HEK293T (cell line): Measurements from ENCODE around the gene FGD5.

Experiments used
- CTCF ChIA-PET: fragments of 350-600 bp; formaldehyde crosslinking; extraction: SDS; loops from one replicate; lab custom pipeline; 2021; ENCODE audit warnings: antibody characterized with exemption, inconsistent platforms; lab: Yijun Ruan, JAX
- POLR2A ChIA-PET: fragments of 350-600 bp; formaldehyde crosslinking; extraction: SDS; loops from one replicate; lab custom pipeline; 2020; ENCODE audit warnings: antibody characterized with exemption, inconsistent platforms; lab: Yijun Ruan, JAX
- DNase-seq: peaks from one replicate; pipeline ENCODE4 v3.0.0; 2012; ENCODE audit warnings: mixed read lengths; ENCODE audit errors: extremely low spot score
- ARNT ChIP-seq: fragments of 450-650 bp; IDR thresholded peaks from 2 replicates; pipeline ENCODE4 v1.6.1; 2017; ENCODE audit warnings: mild to moderate bottlenecking
- BHLHE40 ChIP-seq: fragments of 450-650 bp; IDR thresholded peaks from 2 replicates; pipeline ENCODE4 v1.6.1; 2016; ENCODE audit warnings: mild to moderate bottlenecking, moderate library complexity, borderline replicate concordance
- CTBP1 ChIP-seq: fragments of 450-650 bp; IDR thresholded peaks from 2 replicates; pipeline ENCODE4 v1.6.1; 2016; ENCODE audit warnings: borderline replicate concordance
- ELF4 ChIP-seq: fragments of 450-650 bp; IDR thresholded peaks from 2 replicates; pipeline ENCODE4 v1.6.1; 2017; ENCODE audit warnings: antibody characterized with exemption
- FOXA1 ChIP-seq: fragments of 450-650 bp; IDR thresholded peaks from 2 replicates; pipeline ENCODE4 v1.6.1; 2016; ENCODE audit warnings: mild to moderate bottlenecking
- FOXK2 ChIP-seq: fragments of 450-650 bp; IDR thresholded peaks from 2 replicates; pipeline ENCODE4 v1.6.1; 2016; ENCODE audit warnings: mild to moderate bottlenecking
- FOXM1 ChIP-seq: fragments of 450-650 bp; IDR thresholded peaks from 2 replicates; pipeline ENCODE4 v1.6.1; 2017; ENCODE audit warnings: mild to moderate bottlenecking, borderline replicate concordance
- HDGF ChIP-seq: fragments of 450-650 bp; IDR thresholded peaks from 2 replicates; pipeline ENCODE4 v1.6.1; 2017; ENCODE audit warnings: antibody characterized with exemption, borderline replicate concordance
- L3MBTL2 ChIP-seq: fragments of 450-650 bp; conservative IDR thresholded peaks from 2 replicates; pipeline ENCODE4 v1.6.1; 2016; ENCODE audit warnings: mild to moderate bottlenecking
- LEF1 ChIP-seq: fragments of 450-650 bp; IDR thresholded peaks from 2 replicates; pipeline ENCODE4 v1.6.1; 2017; ENCODE audit warnings: mild to moderate bottlenecking, borderline replicate concordance
- NFRKB ChIP-seq: fragments of 450-650 bp; IDR thresholded peaks from 2 replicates; pipeline ENCODE4 v1.6.1; 2016; ENCODE audit warnings: mild to moderate bottlenecking, moderate library complexity
- PKNOX1 ChIP-seq: fragments of 450-650 bp; IDR thresholded peaks from 2 replicates; pipeline ENCODE4 v1.6.1; 2016
- SP1 ChIP-seq: fragments of 450-650 bp; IDR thresholded peaks from 2 replicates; pipeline ENCODE4 v1.6.1; 2017
- SUZ12 ChIP-seq: fragments of 450-650 bp; IDR thresholded peaks from 2 replicates; pipeline ENCODE4 v1.6.1; 2016; ENCODE audit warnings: mild to moderate bottlenecking
- TARDBP ChIP-seq: fragments of 450-650 bp; IDR thresholded peaks from 2 replicates; pipeline ENCODE4 v1.6.1; 2016
- ZNF384 ChIP-seq: fragments of 450-650 bp; IDR thresholded peaks from 2 replicates; pipeline ENCODE4 v1.6.1; 2016

FGD5 gene

GRCh38 chr3:14841836-14842235 is 23.1 kb downstream of the FGD5 start:
- CTCF ChIA-PET, result no interaction called here

GRCh38 chr3:14842277-14842676 is 23.5 kb downstream of the FGD5 start:
- TF ChIP-seq HDGF, result no peak
- no peak for TF ChIP-seq ARNT
- TF ChIP-seq ZNF384, result no peak
- TF ChIP-seq SP1, result no peak
- TF ChIP-seq FOXM1, result no peak
- TF ChIP-seq L3MBTL2, result no peak
- no peak for TF ChIP-seq FOXA1
- TF ChIP-seq ELF4, result no peak
- TF ChIP-seq BHLHE40, result no peak
- no peak for TF ChIP-seq TARDBP
- TF ChIP-seq LEF1, result no peak
- TF ChIP-seq NFRKB, result no peak
- no peak for TF ChIP-seq SUZ12
- no peak for TF ChIP-seq CTBP1
- TF ChIP-seq PKNOX1, result no peak
- TF ChIP-seq FOXK2, result no peak
- POLR2A ChIA-PET, result no interaction called here
- CTCF ChIA-PET, result no interaction called here
- DNase-seq, result no peak

More at GRCh38 chr3:14841836-14842235, 23.1 kb downstream of the FGD5 start:
- TF ChIP-seq L3MBTL2 (no peak), SUZ12 (no peak), PKNOX1 (no peak), BHLHE40 (no peak), ARNT (no peak), SP1 (no peak), NFRKB (no peak), CTBP1 (no peak), ZNF384 (no peak), HDGF (no peak), FOXK2 (no peak), FOXM1 (no peak), TARDBP (no peak)
- POLR2A ChIA-PET, result no interaction called here
- DNase-seq, result no peak

- ChIA-PET CTCF (no interaction called here), POLR2A (no interaction called here)
- no peak for DNase-seq
- no peak for TF ChIP-seq PKNOX1
- no peak for TF ChIP-seq FOXM1
These were observed 24.6 kb downstream of the FGD5 start for GRCh38 chr3:14843321-14843720.

DNA sequence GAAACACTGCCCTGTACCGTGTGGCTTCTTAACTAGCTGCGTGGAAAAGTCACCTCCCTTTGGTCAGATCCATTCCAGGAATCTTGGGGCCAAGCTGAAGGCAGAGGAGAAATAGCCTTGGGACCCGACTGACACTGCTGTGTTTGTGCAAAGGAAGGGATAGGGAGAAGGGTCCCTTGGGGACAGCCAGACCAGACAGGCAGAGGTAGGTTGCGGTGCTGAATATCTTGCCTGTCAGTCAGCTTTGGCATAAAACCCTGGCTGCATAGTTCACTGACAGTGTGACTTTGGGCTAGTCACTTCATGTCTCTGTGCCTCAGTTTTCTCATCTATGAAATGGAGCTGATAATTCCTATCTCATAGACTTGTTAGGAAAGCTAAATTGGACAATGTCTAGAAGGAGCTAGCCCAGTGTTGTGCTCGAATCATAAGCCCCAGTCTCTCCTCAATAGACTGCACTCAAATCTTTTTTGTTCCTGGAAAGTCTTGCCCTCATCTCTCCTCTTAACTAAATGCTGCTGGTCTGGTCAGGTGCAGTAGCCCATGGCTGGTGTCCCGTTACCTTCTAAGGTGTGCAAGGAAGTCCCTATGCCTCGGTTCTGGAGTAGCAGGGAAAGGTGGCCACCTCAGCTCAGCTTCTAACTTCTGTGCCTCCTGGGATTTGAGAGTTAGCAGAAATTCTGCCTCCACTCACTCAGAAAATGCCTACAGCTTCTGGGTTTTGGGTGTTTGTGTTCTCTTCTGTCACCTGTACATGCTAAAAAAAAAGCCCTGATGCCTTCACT is 25.8 kb downstream of the FGD5 start:
- POLR2A ChIA-PET, result no interaction called here
- peak; percentile 13; the same call in 1 of the 2 replicates for TF ChIP-seq PKNOX1
- no peak for TF ChIP-seq HDGF
- no peak for TF ChIP-seq NFRKB
- no peak for TF ChIP-seq ELF4
- CTCF ChIA-PET, result no interaction called here
- DNase-seq, result no peak

DNA sequence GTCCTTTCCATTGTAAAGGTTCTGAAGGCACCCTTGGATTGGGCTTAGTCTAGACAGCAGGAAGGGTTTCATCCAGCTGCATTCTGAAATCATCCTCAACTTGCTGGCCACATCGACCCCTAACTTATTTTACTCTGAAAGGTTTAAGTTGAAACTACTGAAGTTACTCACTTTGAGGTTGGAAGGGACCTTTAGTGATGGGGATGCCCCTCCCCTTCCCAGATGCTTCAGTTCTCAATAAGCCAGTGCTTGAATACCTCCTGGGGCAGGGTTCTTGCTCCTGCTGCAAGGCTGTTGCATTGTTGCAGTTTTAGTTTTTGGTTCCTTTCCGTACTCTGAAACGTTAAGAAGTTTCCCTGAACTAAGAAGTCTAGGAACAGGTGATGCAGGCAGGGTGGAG is 26.4 kb downstream of the FGD5 start:
- ChIA-PET POLR2A (no interaction called here), CTCF (no interaction called here)
- TF ChIP-seq CTBP1 (no peak), SUZ12 (no peak), FOXA1 (no peak), SP1 (no peak), ZNF384 (no peak)
- no peak for DNase-seq

GRCh38 chr3:14845826-14846225 is 27.1 kb downstream of the FGD5 start:
- TF ChIP-seq L3MBTL2 (no peak), LEF1 (no peak)
- ChIA-PET CTCF (interaction anchor here (0.6 kb wide), 1 partner anchor 9 kb away, joined by 4 read pairs; no protein-coding TSS in a partner anchor), POLR2A (no interaction called here)
- DNase-seq, result no peak
